K562 (cell line): Measurements from ENCODE around the gene VPS45. TPM values are rescaled to one million over a fixed set of nuclear protein-coding genes. Genes with fewer than 3 reads are reported as not detected.

Source experiments
- CREM ChIP-seq: IDR thresholded peaks from 2 replicates; pipeline ENCODE4 v1.6.1; 2014; ENCODE audit warnings: antibody characterized with exemption, low read depth
- DEAF1 ChIP-seq: fragments of 450-650 bp; formaldehyde crosslinking; IDR thresholded peaks from 2 replicates; pipeline ENCODE4 v1.4.0; 2020; ENCODE audit warnings: mild to moderate bottlenecking, moderate library complexity
- HDAC8 ChIP-seq: fragments of 450-650 bp; IDR thresholded peaks from 2 replicates; pipeline ENCODE4 v1.6.1; 2016; ENCODE audit warnings: mild to moderate bottlenecking, missing genetic modification characterization, moderate library complexity, missing compliant biosample characterization
- ID3 ChIP-seq, 2 experiments: fragments of 250-450 bp in 1 of 2; fragments of 450-650 bp in 1 of 2; sonication (Bioruptor Pico) in 1 of 2; IDR thresholded peaks; 2 replicates each; pipeline versions ENCODE4 v1.6.1 to v1.8.0; 2016 to 2021; ENCODE audit warnings: mild to moderate bottlenecking in 2 of 2, moderate library complexity in 2 of 2, missing compliant biosample characterization in 1 of 2, missing genetic modification characterization in 1 of 2
- KLF13 ChIP-seq: fragments of 450-650 bp; IDR thresholded peaks from 2 replicates; pipeline ENCODE4 v1.6.1; 2016; ENCODE audit warnings: missing genetic modification characterization, low read depth, mild to moderate bottlenecking, missing compliant biosample characterization, moderate library complexity, borderline replicate concordance
- OTX1 ChIP-seq: fragments of 450-650 bp; formaldehyde crosslinking; IDR thresholded peaks from 2 replicates; pipeline ENCODE4 v1.4.0; 2022; ENCODE audit warnings: mild to moderate bottlenecking
- RFX5 ChIP-seq: IDR thresholded peaks from 2 replicates; pipeline ENCODE4 v1.6.1; 2011; ENCODE audit warnings: low read depth, mild to moderate bottlenecking, improper control_type of control experiment, low read length
- SOX6 ChIP-seq: fragments of 450-650 bp; IDR thresholded peaks from 2 replicates; pipeline ENCODE4 v1.6.1; 2014; ENCODE audit warnings: mild to moderate bottlenecking
- SRSF3 ChIP-seq: fragments of 200-400 bp; formaldehyde crosslinking; IDR thresholded peaks from 2 replicates; pipeline ENCODE4 v1.6.1; 2016; ENCODE audit warnings: mild to moderate bottlenecking, low read length, moderate library complexity; ENCODE audit not compliant: insufficient read depth
- ZBTB26 ChIP-seq: fragments of 450-650 bp; formaldehyde crosslinking; IDR thresholded peaks from 2 replicates; pipeline ENCODE4 v1.4.0; 2022; ENCODE audit warnings: missing genetic modification characterization
- ZBTB9 ChIP-seq: fragments of 450-650 bp; formaldehyde crosslinking; IDR thresholded peaks from 2 replicates; pipeline ENCODE4 v1.4.0; 2020; ENCODE audit warnings: mild to moderate bottlenecking, moderate library complexity
- ZFP36 ChIP-seq: fragments of 150-350 bp; IDR thresholded peaks from 2 replicates; pipeline ENCODE4 v1.6.1; 2018; ENCODE audit warnings: low read length, low read depth; ENCODE audit not compliant: partially characterized antibody
- ZNF174 ChIP-seq: fragments of 250-450 bp; sonication (Bioruptor Pico); IDR thresholded peaks from 2 replicates; pipeline ENCODE4 v1.4.0; 2020; ENCODE audit warnings: mild to moderate bottlenecking
- ZNF57 ChIP-seq: fragments of 450-650 bp; formaldehyde crosslinking; IDR thresholded peaks from 2 replicates; pipeline ENCODE4 v1.4.0; 2020; ENCODE audit warnings: mild to moderate bottlenecking, moderate library complexity
- ZNF609 ChIP-seq: sonication (generic); formaldehyde crosslinking; IDR thresholded peaks from 2 replicates; pipeline ENCODE4 v1.8.1; 2023; ENCODE audit warnings: missing genetic modification reagents, mild to moderate bottlenecking, borderline replicate concordance
- polyA plus RNA-seq, 8 experiments: library from polyadenylated mRNA; depleted of rRNA in 4 of 8; stranded (reverse) in 5 of 8; unstranded in 3 of 8; fragments of >200 nt; fragmentation: Nextera tagmentation in 2 of 8; fragmentation: Illumina TruSeq in 1 of 8; extraction: Ambion mirVana in 2 of 8; extraction: Trizol in 1 of 8; gene quantifications; 2 replicates each; pipeline versions ENCODE4 v1.2.1 to v1.2.3, GENCODE V29; 2011 to 2014; ENCODE audit warnings: inconsistent platforms in 1 of 8, missing spikeins in 1 of 8
- total RNA-seq, 7 experiments: library from RNA; depleted of rRNA in 6 of 7; stranded (reverse); fragments of >200 nt in 6 of 7; fragmentation: Illumina TruSeq in 2 of 7; extraction: Trizol in 2 of 7; gene quantifications; 2 replicates each; pipeline versions ENCODE4 v1.2.1 to v1.2.3, GENCODE V29; 2011 to 2021; ENCODE audit warnings: low replicate concordance in 1 of 7

VPS45 gene
- total and polyA plus RNA-seq, 9 of the 15 experiments (the other 6 are each of a cell fraction or from before 2014, with no cell fraction given), result 17.9 to 48.2 (median 34.4) TPM

- TF ChIP-seq DEAF1 (CRISPR knock-in tag) (no peak), OTX1 (CRISPR knock-in tag) (no peak), SRSF3 (no peak), KLF13 (tag) (peak; percentile 86; the same call in 1 of the 2 replicates), ZFP36 (no peak), HDAC8 (tag) (0 out of 2 replicates have a peak, but pooled peaks have one; percentile 48), RFX5 (no peak), ID3 (CRISPR knock-in tag; IDR thresholded peaks at IDR 0.05) (no peak), ID3 (tag; IDR thresholded peaks at IDR 0.05) (peak; percentile 45; the same call in 1 of the 2 replicates), ZNF174 (CRISPR knock-in tag) (no peak), CREM (peak; percentile 72), ZNF609 (CRISPR knock-in tag) (peak; percentile 98), ZBTB9 (CRISPR knock-in tag) (no peak), SOX6 (peak; percentile 56; the same call in 1 of the 2 replicates), ZBTB26 (CRISPR knock-in tag) (no peak), ZNF57 (CRISPR knock-in tag) (no peak)
Measured at GRCh38 chr1:150067184-150068108, at the start of gene VPS45 (continued).
